ENCODE results near the gene ZNF799. TPM values are rescaled to one million over a fixed set of nuclear protein-coding genes. Genes with fewer than 3 reads are reported as not detected.

ZNF799 gene
- total and polyA plus RNA-seq, 2 donors (not counting 1 experiment from before 2014, with no cell fraction given) = 1.6 to 3.1 TPM

DNA sequence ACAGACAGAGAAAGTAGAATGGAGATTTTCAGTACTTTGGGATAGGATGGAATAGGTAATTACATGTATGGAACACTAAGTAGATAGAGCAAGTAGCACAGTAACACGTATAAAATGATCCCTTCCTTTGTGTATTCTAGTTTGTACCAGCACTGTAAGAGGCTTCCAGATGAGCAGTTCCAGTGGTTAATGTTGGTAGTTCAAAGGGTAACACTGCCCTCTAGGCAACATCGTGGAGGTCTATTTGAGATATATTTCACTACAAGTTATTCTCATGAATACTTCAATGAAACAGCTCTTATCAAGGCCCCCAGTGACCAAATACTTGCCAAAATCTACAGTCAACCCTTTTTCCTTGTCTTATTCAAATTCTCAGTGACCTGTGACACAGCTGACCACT is 54.2 kb downstream of the ZNF799 start:
- H3K36me3 ChIP-seq (ENCODE audit: control insufficient read depth, insufficient read depth, low read length) = no peaks in the 10 kb centered on the region
- TF ChIP-seq, protein P1, sequence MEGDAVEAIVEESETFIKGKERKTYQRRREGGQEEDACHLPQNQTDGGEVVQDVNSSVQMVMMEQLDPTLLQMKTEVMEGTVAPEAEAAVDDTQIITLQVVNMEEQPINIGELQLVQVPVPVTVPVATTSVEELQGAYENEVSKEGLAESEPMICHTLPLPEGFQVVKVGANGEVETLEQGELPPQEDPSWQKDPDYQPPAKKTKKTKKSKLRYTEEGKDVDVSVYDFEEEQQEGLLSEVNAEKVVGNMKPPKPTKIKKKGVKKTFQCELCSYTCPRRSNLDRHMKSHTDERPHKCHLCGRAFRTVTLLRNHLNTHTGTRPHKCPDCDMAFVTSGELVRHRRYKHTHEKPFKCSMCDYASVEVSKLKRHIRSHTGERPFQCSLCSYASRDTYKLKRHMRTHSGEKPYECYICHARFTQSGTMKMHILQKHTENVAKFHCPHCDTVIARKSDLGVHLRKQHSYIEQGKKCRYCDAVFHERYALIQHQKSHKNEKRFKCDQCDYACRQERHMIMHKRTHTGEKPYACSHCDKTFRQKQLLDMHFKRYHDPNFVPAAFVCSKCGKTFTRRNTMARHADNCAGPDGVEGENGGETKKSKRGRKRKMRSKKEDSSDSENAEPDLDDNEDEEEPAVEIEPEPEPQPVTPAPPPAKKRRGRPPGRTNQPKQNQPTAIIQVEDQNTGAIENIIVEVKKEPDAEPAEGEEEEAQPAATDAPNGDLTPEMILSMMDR (conservative IDR thresholded peaks at IDR 0.05 in 1 of 2, IDR thresholded peaks at IDR 0.05 in 1 of 2; ENCODE audit: low read depth in 1 of 2, low read length in 2 of 2) = no peak
- no peak for TF ChIP-seq EZH2 (IDR thresholded peaks at IDR 0.05; ENCODE audit: low read length, missing control alignments)
- H3K9ac ChIP-seq (ENCODE audit: insufficient read depth, low read length) = no peak overlapping the region
- no peaks in the 10 kb centered on the region for H3K79me2 ChIP-seq (ENCODE audit: control insufficient read depth, insufficient read depth, low read length)
- no peak overlapping the region for H3K27ac ChIP-seq (ENCODE audit: insufficient read depth, low read length)
- no peak overlapping the region for H2AFZ ChIP-seq (ENCODE audit: low read length)
- no peaks in the 10 kb centered on the region for H4K20me1 ChIP-seq (ENCODE audit: control insufficient read depth, extremely low read depth, insufficient read depth, low read length)
- no peaks in the 10 kb centered on the region for H3K4me1 ChIP-seq (ENCODE audit: control insufficient read depth, extremely low read depth, insufficient read depth, low read length)
- peaks cover 2% of the 10 kb centered on the region for H3K9me3 ChIP-seq (ENCODE audit: control insufficient read depth, insufficient read depth, low read depth, low read length)
- H3K4me2 ChIP-seq (ENCODE audit: extremely low read depth, insufficient read depth, low read length) = no peak overlapping the region
- no peak overlapping the region for H3K4me3 ChIP-seq (replicated peaks in 1 of 4; ENCODE audit: control extremely low read depth in 1 of 4, insufficient read depth in 1 of 4, low read depth in 3 of 4, low read length in 4 of 4)
- no peak for DNase-seq (ENCODE audit: low read depth in 2 of 2)
- H3K27me3 ChIP-seq (ENCODE audit: control insufficient read depth, insufficient read depth, low read length) = no peaks in the 10 kb centered on the region

- Histone ChIP-seq H3K36me3 (ENCODE audit: control insufficient read depth, insufficient read depth, low read length) (no peaks in the 10 kb centered on the region), H3K4me3 (replicated peaks in 1 of 4; ENCODE audit: control extremely low read depth in 1 of 4, insufficient read depth in 1 of 4, low read depth in 3 of 4, low read length in 4 of 4) (no peak overlapping the region), H3K9me3 (ENCODE audit: control insufficient read depth, insufficient read depth, low read depth, low read length) (no peaks in the 10 kb centered on the region), H4K20me1 (ENCODE audit: control insufficient read depth, extremely low read depth, insufficient read depth, low read length) (no peaks in the 10 kb centered on the region), H3K4me1 (ENCODE audit: control insufficient read depth, extremely low read depth, insufficient read depth, low read length) (no peaks in the 10 kb centered on the region), H3K79me2 (ENCODE audit: control insufficient read depth, insufficient read depth, low read length) (no peaks in the 10 kb centered on the region), H2AFZ (ENCODE audit: low read length) (no peak overlapping the region), H3K27me3 (ENCODE audit: control insufficient read depth, insufficient read depth, low read length) (no peaks in the 10 kb centered on the region), H3K27ac (ENCODE audit: insufficient read depth, low read length) (no peak overlapping the region), H3K4me2 (ENCODE audit: extremely low read depth, insufficient read depth, low read length) (no peak overlapping the region), H3K9ac (ENCODE audit: insufficient read depth, low read length) (no peak overlapping the region)
- no peak for DNase-seq (ENCODE audit: low read depth in 2 of 2)
- TF ChIP-seq, protein P1 (conservative IDR thresholded peaks at IDR 0.05 in 1 of 2, IDR thresholded peaks at IDR 0.05 in 1 of 2; ENCODE audit: low read depth in 1 of 2, low read length in 2 of 2) = no peak
- no peak for TF ChIP-seq EZH2 (IDR thresholded peaks at IDR 0.05; ENCODE audit: low read length, missing control alignments)
Measured at GRCh38 chr19:12345197-12345596, 55.9 kb downstream of the ZNF799 start.

Other genes starting within 250 kb of the ZNF799 start
- gene ZNF625, start 244.5 kb downstream of the ZNF799 start, total RNA-seq = 7.7 and 15.0 TPM in 2 replicates
- 3.1 and 3.7 TPM in 2 replicates for gene ZNF625, start 244.5 kb downstream of the ZNF799 start, polyA plus RNA-seq
- 7.7 and 9.2 TPM in 2 replicates for gene ZNF136, start 238.2 kb downstream of the ZNF799 start, total RNA-seq
- 3.6 and 4.2 TPM in 2 replicates for gene ZNF136, start 238.2 kb downstream of the ZNF799 start, polyA plus RNA-seq
- gene ZNF44, start 106.4 kb downstream of the ZNF799 start, total RNA-seq = 7.7 and 16.3 TPM in 2 replicates
- 5.2 and 5.9 TPM in 2 replicates for gene ZNF44, start 106.4 kb downstream of the ZNF799 start, polyA plus RNA-seq
- 3.1 and 5.3 TPM in 2 replicates for gene ZNF563, start 67.6 kb downstream of the ZNF799 start, total RNA-seq
- gene ZNF563, start 67.6 kb downstream of the ZNF799 start, polyA plus RNA-seq = 2.1 and 2.4 TPM in 2 replicates
- 2.3 and 5.1 TPM in 2 replicates for gene ZNF442, start 35.6 kb downstream of the ZNF799 start, total RNA-seq
- 0.81 and 1.2 TPM in 2 replicates for gene ZNF442, start 35.6 kb downstream of the ZNF799 start, polyA plus RNA-seq
- 1.8 and 2.3 TPM in 2 replicates for gene ZNF443, start 39.8 kb upstream of the ZNF799 start, total RNA-seq
- 1.1 and 1.2 TPM in 2 replicates for gene ZNF443, start 39.8 kb upstream of the ZNF799 start, polyA plus RNA-seq
- 3.6 and 4.8 TPM in 2 replicates for gene ZNF709, start 83.5 kb upstream of the ZNF799 start, total RNA-seq
- gene ZNF709, start 83.5 kb upstream of the ZNF799 start, polyA plus RNA-seq = 1.4 and 1.5 TPM in 2 replicates
- gene ZNF564, start 150.2 kb upstream of the ZNF799 start, total RNA-seq = 10.3 and 12.2 TPM in 2 replicates
- gene ZNF564, start 150.2 kb upstream of the ZNF799 start, polyA plus RNA-seq = 2.8 and 4.5 TPM in 2 replicates
- 8.0 and 16.8 TPM in 2 replicates for gene ZNF490, start 209.5 kb upstream of the ZNF799 start, total RNA-seq
- 3.9 and 4.1 TPM in 2 replicates for gene ZNF490, start 209.5 kb upstream of the ZNF799 start, polyA plus RNA-seq
- gene ZNF791, start 209.6 kb upstream of the ZNF799 start, total RNA-seq = 9.2 and 12.2 TPM in 2 replicates
- 9.4 and 11.4 TPM in 2 replicates for gene ZNF791, start 209.6 kb upstream of the ZNF799 start, polyA plus RNA-seq

All from fibroblast of lung (primary cell).